HG03097 (cell line): ENCODE results near the gene FASTKD2.
"Not testable (repeated sequence)": the region's sequence is repeated elsewhere in the genome, so short reads cannot be mapped to it uniquely, and the experiment has no call there.

Experiments
- ATAC-seq: cut with Tn5 transposase; IDR thresholded peaks from one replicate; pipeline ENCODE4 v1.9.1; 2021; ENCODE audit not compliant: unreplicated experiment, low FRiP score

FASTKD2 gene

GRCh38 chr2:206790311-206790935 lies 25.0 kb downstream of the FASTKD2 start:
- ATAC-seq: no peak

- no peak for ATAC-seq
These were observed 27.2 kb downstream of the FASTKD2 start for GRCh38 chr2:206792645-206793044.

- no peak for ATAC-seq
These were observed 32.0 kb downstream of the FASTKD2 start for GRCh38 chr2:206797376-206797775.

GRCh38 chr2:206798000-206798399 lies 32.6 kb downstream of the FASTKD2 start:
- ATAC-seq: peak; percentile 75

GRCh38 chr2:206799083-206799482 lies 33.7 kb downstream of the FASTKD2 start:
- ATAC-seq: no peak

- no peak for ATAC-seq
These were observed 35.4 kb downstream of the FASTKD2 start for GRCh38 chr2:206800506-206801417.

DNA sequence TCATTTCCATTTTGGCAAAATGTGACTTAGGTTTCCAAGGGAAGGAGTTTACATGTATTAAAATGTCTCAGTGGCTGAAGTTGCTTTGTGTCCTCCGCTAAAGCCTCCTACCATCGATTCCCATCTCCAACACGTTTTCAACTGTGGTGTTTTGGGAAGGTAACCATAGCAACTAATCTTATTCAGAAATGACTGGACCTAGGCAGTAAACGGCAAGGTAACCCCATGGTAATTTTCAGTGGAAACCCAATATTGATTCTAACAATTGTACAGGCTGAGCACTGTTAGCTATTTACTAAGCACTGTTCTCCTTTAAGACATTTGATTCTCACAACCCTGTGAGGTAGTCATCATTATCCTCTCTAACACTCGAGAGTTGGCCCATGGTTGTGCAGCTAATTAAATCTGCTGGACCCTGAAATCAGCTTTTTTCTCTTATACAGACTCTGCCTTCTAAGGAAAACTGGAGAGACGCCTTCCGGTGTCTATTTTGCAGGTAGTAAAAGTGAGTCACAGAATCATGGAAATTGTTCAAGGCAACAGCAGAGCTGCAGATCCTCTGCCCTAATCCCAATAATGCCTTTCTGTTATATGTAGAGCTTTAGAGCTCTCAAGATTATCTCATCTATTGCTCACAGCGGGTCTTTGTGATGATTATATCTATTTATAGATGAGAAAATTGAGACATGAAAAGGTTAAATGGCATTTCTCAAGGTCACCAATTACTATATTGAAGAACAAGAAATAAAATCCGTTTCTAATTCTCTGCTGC lies 36.2 kb downstream of the FASTKD2 start:
- ATAC-seq: no peak

GRCh38 chr2:206802654-206803514 lies 37.5 kb downstream of the FASTKD2 start:
- ATAC-seq: no peak

DNA sequence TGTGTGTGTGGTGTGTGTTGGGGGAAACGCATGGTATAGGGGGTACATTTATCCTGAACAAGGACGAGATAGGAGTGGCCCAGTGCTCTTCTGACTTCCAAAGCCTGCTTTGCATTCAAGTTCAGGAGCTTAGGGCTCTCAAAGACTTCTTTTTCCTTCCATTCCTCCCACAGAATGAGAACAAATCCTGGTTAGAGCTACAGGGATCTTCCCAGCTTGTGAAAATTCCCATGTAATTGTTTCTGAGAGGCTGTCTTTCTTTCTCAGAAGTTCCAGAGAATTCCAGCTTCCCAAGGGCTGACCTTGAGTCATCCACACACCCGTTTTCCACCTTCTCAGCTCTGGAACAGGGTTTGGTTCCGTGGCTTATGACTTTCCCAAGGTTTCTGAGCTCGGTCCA lies 38.9 kb downstream of the FASTKD2 start:
- no peak for ATAC-seq

DNA sequence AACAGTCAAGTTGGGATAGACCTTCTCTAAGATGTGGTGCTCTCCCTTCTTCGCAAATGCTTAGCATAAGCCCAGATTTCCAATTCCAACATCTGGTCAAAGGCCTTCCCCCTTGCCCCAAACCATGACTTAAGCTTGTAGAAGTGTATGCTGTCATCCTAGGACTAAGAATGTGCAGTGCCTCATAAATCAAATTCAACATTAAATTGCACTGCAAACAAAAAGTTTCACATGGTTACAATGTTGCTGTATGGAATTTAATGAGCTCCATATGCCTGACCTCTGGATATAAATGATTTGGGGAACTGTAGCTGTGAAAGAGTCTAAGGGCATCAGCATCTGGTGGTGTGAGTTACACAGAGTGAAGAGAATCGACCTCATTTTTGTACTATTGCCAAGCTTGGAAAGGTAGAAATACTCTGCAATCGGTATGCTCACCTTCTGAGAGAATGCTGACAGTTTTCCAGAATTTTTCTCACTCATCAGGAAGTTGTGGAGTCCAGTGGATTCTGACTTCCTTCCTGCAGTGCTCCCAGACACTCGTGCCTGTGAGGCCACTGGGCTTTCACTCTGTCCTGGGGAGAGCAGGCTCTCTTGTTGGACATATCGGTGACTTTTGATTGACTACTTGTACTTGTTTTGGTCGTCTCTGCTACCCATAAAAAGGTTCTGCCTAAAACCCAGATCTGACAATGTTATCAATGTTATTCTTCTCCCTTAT lies 40.6 kb downstream of the FASTKD2 start:
- ATAC-seq: no peak

GRCh38 chr2:206807624-206808023 lies 42.2 kb downstream of the FASTKD2 start:
- ATAC-seq: not testable (repeated sequence)

GRCh38 chr2:206812471-206812870 lies 47.1 kb downstream of the FASTKD2 start:
- ATAC-seq: not testable (repeated sequence)

- no peak for ATAC-seq
These were observed 49.1 kb downstream of the FASTKD2 start for GRCh38 chr2:206814498-206814897.

GRCh38 chr2:206820807-206821206 lies 55.4 kb downstream of the FASTKD2 start:
- ATAC-seq: no peak

- no peak for ATAC-seq
These were observed 57.8 kb downstream of the FASTKD2 start for GRCh38 chr2:206823178-206823577.

GRCh38 chr2:206824087-206824618 lies 58.7 kb downstream of the FASTKD2 start:
- no peak for ATAC-seq

GRCh38 chr2:206824993-206825392 lies 59.6 kb downstream of the FASTKD2 start:
- ATAC-seq: no peak

GRCh38 chr2:206831442-206831995 lies 66.1 kb downstream of the FASTKD2 start:
- no peak for ATAC-seq

GRCh38 chr2:206832873-206833272 lies 67.5 kb downstream of the FASTKD2 start:
- ATAC-seq: no peak
